HepG2 (cell line): Measurements from ENCODE around the gene SARNP. TPM values are rescaled to one million over a fixed set of nuclear protein-coding genes. Genes with fewer than 3 reads are reported as not detected.

ENCODE experiments used
- ATAC-seq: fragments of 200-7000 bp; cut with Tn5 transposase; 3 replicates; pipeline ENCODE4 v1.9.1; 2020; ENCODE audit warnings: mild to moderate bottlenecking, moderate library complexity
- BruUV-seq: library from RNA; stranded (reverse); fragments of 400-500 nt; replicated peaks from 2 replicates; lab custom pipeline; 2021; lab: Mats Ljungman, UMichigan
- CTCF ChIA-PET: fragments of 300-600 bp; formaldehyde crosslinking; extraction: SDS; loops from one replicate; lab custom pipeline; 2021; ENCODE audit warnings: low total read pairs, inconsistent platforms, low intra/inter-chr PET ratio; lab: Yijun Ruan, JAX
- POLR2A ChIA-PET: fragments of 350-600 bp; sonication (Branson Sonifier 250); formaldehyde crosslinking; loops from one replicate; lab custom pipeline; 2020; ENCODE audit warnings: antibody characterized with exemption, inconsistent platforms; lab: Yijun Ruan, JAX
- DNase-seq: peaks from one replicate; pipeline ENCODE4 v3.0.0-alpha.2; 2015; ENCODE audit warnings: low spot score
- FAIRE-seq: peaks from 3 replicates; lab custom pipeline; 2011; peaks lifted over from hg19 to GRCh38; lab: Jason Lieb, UNC
- H2AFZ ChIP-seq: one replicate; pipeline ENCODE4 v1.6.1; 2011; ENCODE audit warnings: low read length, inconsistent platforms
- H3K27ac ChIP-seq: fragments of 300-600 bp; 3 replicates; pipeline ENCODE4 v1.8.0; 2011; ENCODE audit warnings: mixed run types, mild to moderate bottlenecking, mixed read lengths, low read length, inconsistent platforms; ENCODE audit not compliant: insufficient read depth; ENCODE audit errors: extremely low read length
- H3K27me3 ChIP-seq, 2 experiments: fragments of 200-600 bp in 1 of 2; 2 replicates in 1 of 2; 3 replicates in 1 of 2; pipeline versions ENCODE4 v1.6.0 to v1.8.0; 2011; ENCODE audit warnings: low read length in 2 of 2, mild to moderate bottlenecking in 2 of 2, moderate library complexity in 2 of 2, inconsistent platforms in 1 of 2; ENCODE audit not compliant: insufficient read depth in 2 of 2, control insufficient read depth in 1 of 2
- H3K36me3 ChIP-seq, 2 experiments: fragments of 200-600 bp in 1 of 2; replicated peaks in 1 of 2; 2 replicates in 1 of 2; 3 replicates in 1 of 2; pipeline versions ENCODE4 v1.5.1 to v1.8.0; 2011; ENCODE audit warnings: low read length in 2 of 2, inconsistent platforms in 1 of 2; ENCODE audit not compliant: insufficient read depth in 2 of 2, control insufficient read depth in 1 of 2
- H3K4me1 ChIP-seq: 2 replicates; pipeline ENCODE4 v1.5.1; 2012; ENCODE audit warnings: low read length, inconsistent platforms; ENCODE audit not compliant: insufficient read depth
- H3K4me2 ChIP-seq: 2 replicates; pipeline ENCODE4 v1.6.0; 2011; ENCODE audit warnings: low read depth, low read length, inconsistent platforms
- H3K4me3 ChIP-seq, 3 experiments: fragments of 200-600 bp in 1 of 3; sonication (generic), shearing (Covaris generic) in 1 of 3; replicated peaks in 1 of 3; 2 replicates each; pipeline ENCODE4 v1.5.1; 2011 to 2016; ENCODE audit warnings: low read length in 3 of 3, inconsistent platforms in 2 of 3, low read depth in 2 of 3, mild to moderate bottlenecking in 2 of 3, control low read depth in 1 of 3, mixed read lengths in 1 of 3; ENCODE audit not compliant: insufficient read depth in 1 of 3
- H3K79me2 ChIP-seq: one replicate; pipeline ENCODE4 v1.6.1; 2011; ENCODE audit warnings: low read length, inconsistent platforms; ENCODE audit not compliant: insufficient read depth
- H3K9ac ChIP-seq: 2 replicates; pipeline ENCODE4 v1.6.0; 2011; ENCODE audit warnings: mild to moderate bottlenecking, low read depth, low read length, inconsistent platforms; ENCODE audit not compliant: insufficient read depth
- H3K9me3 ChIP-seq: 2 replicates; pipeline ENCODE4 v1.5.1; 2012; ENCODE audit warnings: mild to moderate bottlenecking, low read length
- H4K20me1 ChIP-seq: 2 replicates; pipeline ENCODE4 v1.6.0; 2011; ENCODE audit warnings: inconsistent platforms, mild to moderate bottlenecking, low read length, moderate library complexity; ENCODE audit not compliant: insufficient read depth
- IRF1 ChIP-seq: sonication (generic); formaldehyde crosslinking; IDR thresholded peaks from 2 replicates; pipeline ENCODE4 v1.4.0; 2020; ENCODE audit warnings: low read depth, mild to moderate bottlenecking, missing genetic modification reagents
- KLF11 ChIP-seq: IDR thresholded peaks from 2 replicates; pipeline ENCODE4 v1.6.1; 2016; ENCODE audit warnings: missing compliant biosample characterization
- MIER3 ChIP-seq: IDR thresholded peaks from 2 replicates; pipeline ENCODE4 v1.6.1; 2016; ENCODE audit warnings: missing compliant biosample characterization, borderline replicate concordance
- MIXL1 ChIP-seq: IDR thresholded peaks from 2 replicates; pipeline ENCODE4 v1.6.1; 2016
- PHF8 ChIP-seq: sonication (generic); formaldehyde crosslinking; IDR thresholded peaks from 2 replicates; pipeline ENCODE4 v1.5.0; 2020; ENCODE audit warnings: missing genetic modification reagents
- SNAPC4 ChIP-seq: sonication (generic); formaldehyde crosslinking; IDR thresholded peaks from 2 replicates; pipeline ENCODE4 v1.4.0; 2020; ENCODE audit warnings: mild to moderate bottlenecking, missing genetic modification reagents
- TCF7L2 ChIP-seq: IDR thresholded peaks from 2 replicates; pipeline ENCODE4 v1.6.1; 2011; ENCODE audit warnings: mild to moderate bottlenecking, low read depth, low read length, moderate library complexity
- YEATS4 ChIP-seq: sonication (generic); formaldehyde crosslinking; IDR thresholded peaks from 2 replicates; pipeline ENCODE4 v1.4.0; 2020; ENCODE audit warnings: missing genetic modification reagents, borderline replicate concordance
- ZBTB38 ChIP-seq: sonication (generic); formaldehyde crosslinking; IDR thresholded peaks from 2 replicates; pipeline ENCODE4 v1.5.1; 2020; ENCODE audit warnings: mild to moderate bottlenecking, missing genetic modification reagents
- ZNF207 ChIP-seq: fragments of 450-650 bp; IDR thresholded peaks from 2 replicates; pipeline ENCODE4 v1.6.1; 2016; ENCODE audit warnings: antibody characterized with exemption, borderline replicate concordance
- ZNF282 ChIP-seq: fragments of 450-650 bp; IDR thresholded peaks from 2 replicates; pipeline ENCODE4 v1.6.1; 2018; ENCODE audit not compliant: partially characterized antibody
- ZNF510 ChIP-seq: sonication (generic); formaldehyde crosslinking; IDR thresholded peaks from 2 replicates; pipeline ENCODE4 v1.4.0; 2020; ENCODE audit warnings: low read depth, mild to moderate bottlenecking, missing genetic modification reagents
- WGBS: methylation state at CpG from one replicate; pipeline ENCODE4 v1.1.6; 2017; ENCODE audit warnings: low lambda C conversion rate; 5-methylcytosine and 5-hydroxymethylcytosine counted together
- in situ Hi-C: cut with HindIII; loops from 2 replicates; pipeline ENCODE4 v1.10.0; 2017; ENCODE audit warnings: low pct_unique_long_range_greater_than_20kb; ENCODE audit not compliant: extremely low pct_ligation_motif_present
- intact Hi-C: fragments of 100-400 bp; cut with micrococcal nuclease; formaldehyde crosslinking; loops from one replicate; pipeline ENCODE4 v1.10.0; 2022; ENCODE audit not compliant: unreplicated experiment
- polyA plus RNA-seq, 8 experiments: library from polyadenylated mRNA; depleted of rRNA in 3 of 8; stranded (reverse) in 7 of 8; unstranded in 1 of 8; fragments of >200 nt; fragmentation: Illumina TruSeq in 4 of 8; extraction: Trizol in 4 of 8; gene quantifications; 2 replicates each; pipeline versions ENCODE4 v1.2.1 to v1.2.3, GENCODE V29; 2011 to 2016; ENCODE audit warnings: low read depth in 4 of 8, missing spikeins in 1 of 8, mixed read lengths in 1 of 8; ENCODE audit not compliant: insufficient read depth in 1 of 8
- total RNA-seq, 5 experiments: library from RNA; depleted of rRNA; stranded (reverse); fragments of >200 nt; fragmentation: Illumina TruSeq; extraction: Trizol; gene quantifications; 2 replicates each; pipeline ENCODE4 v1.2.3, GENCODE V29; 2016; ENCODE audit warnings: low read depth in 1 of 5

Gene SARNP
- total and polyA plus RNA-seq, 2 of the 13 experiments (the other 11 are each of a cell fraction or from before 2014, with no cell fraction given) = 59.0 to 95.4 TPM

- POLR2A ChIA-PET = interaction anchor here (7.2 kb wide), 1 partner anchor 9 kb away, joined by 206 read pairs; the partner anchor contains the start of genes ORMDL2 and SARNP
- Histone ChIP-seq H3K27me3 (no peaks in the 10 kb centered on the region; a peak in 1 of 5 replicates), H3K79me2 (peaks cover 31% of the 10 kb centered on the region), H3K9me3 (no peaks in the 10 kb centered on the region), H3K9ac (peak overlapping the region; percentile 71; the same call in 1 of the 2 replicates), H3K4me3 (no peak overlapping the region), H3K4me1 (peaks cover 69% of the 10 kb centered on the region), H3K36me3 (peaks cover 0 to 1% of the 10 kb centered on the region in 2 experiments; a peak in 1 of 5 replicates), H3K27ac (no peak overlapping the region), H3K4me2 (peak overlapping the region; percentile 60), H4K20me1 (no peaks in the 10 kb centered on the region), H2AFZ (no peak overlapping the region)
- FAIRE-seq = no peak
- no peak for ATAC-seq
- 96% methylated on average over 15 of the region's 15 CpGs for WGBS
- intact Hi-C loops (no loop called here), in situ Hi-C loops (no loop called here)
- CTCF ChIA-PET = no interaction called here
- TF ChIP-seq MIXL1 (CRISPR knock-in tag) = no peak
- TF ChIP-seq ZBTB38 (CRISPR knock-in tag) = peak; percentile 57; the same call in 1 of the 2 replicates
- 0 out of 2 replicates have a peak, but pooled peaks have one; percentile 26 for TF ChIP-seq IRF1 (CRISPR knock-in tag)
- no peak for TF ChIP-seq ZNF207
- no peak for DNase-seq
- no TSS peak for BruUV-seq
Measured at GRCh38 chr12:55827806-55828205, 10.3 kb upstream of the SARNP start.

GRCh38 chr12:55824726-55825125, 7.2 kb upstream of the SARNP start:
- no peak overlapping the region for H3K9ac ChIP-seq
- H3K4me1 ChIP-seq = peaks cover 72% of the 10 kb centered on the region
- H3K4me2 ChIP-seq = peak overlapping the region; percentile 59; the same call in 1 of the 2 replicates
- in situ Hi-C loops = no loop called here
- H3K27me3 ChIP-seq = no peaks in the 10 kb centered on the region; a peak in 1 of 5 replicates
- no peak overlapping the region for H3K27ac ChIP-seq
- intact Hi-C loops = no loop called here
- DNase-seq (no peak), ATAC-seq (no peak), FAIRE-seq (no peak)
- H3K4me3 ChIP-seq = no peak overlapping the region
- peaks cover 26% of the 10 kb centered on the region for H3K79me2 ChIP-seq
- ChIA-PET CTCF (no interaction called here), POLR2A (interaction anchor here (1.3 kb wide), 1 partner anchor 88 kb away, joined by 3 read pairs; no protein-coding TSS in a partner anchor)
- BruUV-seq = no TSS peak
- no peak overlapping the region for H2AFZ ChIP-seq
- H3K36me3 ChIP-seq = peaks cover 10 to 16% of the 10 kb centered on the region in 2 experiments
- no peaks in the 10 kb centered on the region for H4K20me1 ChIP-seq
- 88% methylated on average over 5 of the region's 5 CpGs for WGBS
- H3K9me3 ChIP-seq = no peaks in the 10 kb centered on the region
- TF ChIP-seq KLF11 (no peak), MIER3 (CRISPR knock-in tag) (no peak), TCF7L2 (no peak), SNAPC4 (CRISPR knock-in tag) (no peak), ZNF282 (no peak), YEATS4 (CRISPR knock-in tag) (no peak), PHF8 (CRISPR knock-in tag) (no peak), ZNF510 (CRISPR knock-in tag) (no peak)
